PC-3 (cell line): ENCODE measurements around the gene RBMXL2.

ENCODE experiments used
- CTCF ChIP-seq: fragments of 300-600 bp; sonication (generic); conservative IDR thresholded peaks from 2 replicates; pipeline ENCODE4 v1.5.1; 2017; ENCODE audit warnings: antibody characterized with exemption, low read depth, mild to moderate bottlenecking, low read length
- EZH2 ChIP-seq: fragments of 300-600 bp; sonication (generic); IDR thresholded peaks from one replicate; pipeline ENCODE4 v1.6.1; 2017; ENCODE audit warnings: antibody characterized with exemption, mild to moderate bottlenecking, low read length; ENCODE audit not compliant: unreplicated experiment
- EZH2phosphoT487 ChIP-seq: fragments of 300-600 bp; sonication (generic); IDR thresholded peaks from 2 replicates; pipeline ENCODE4 v1.6.1; 2018; ENCODE audit warnings: mild to moderate bottlenecking, antibody characterized with exemption, low read length, borderline replicate concordance

- TF ChIP-seq CTCF: no peak
- no peak for TF ChIP-seq EZH2
- no peak for TF ChIP-seq EZH2phosphoT487
These were observed 27.6 kb downstream of the RBMXL2 start for GRCh38 chr11:7116370-7116769.
